GM21367 (cell line): ENCODE results near the gene TUT4.

Source experiments
- ATAC-seq: cut with Tn5 transposase; IDR thresholded peaks from one replicate; pipeline ENCODE4 v1.9.1; 2021; ENCODE audit not compliant: unreplicated experiment

TUT4 gene

GRCh38 chr1:52576074-52576473 lies 23.2 kb upstream of the TUT4 start:
- ATAC-seq, result no peak

GRCh38 chr1:52574594-52574993 lies 21.7 kb upstream of the TUT4 start:
- ATAC-seq, result no peak

GRCh38 chr1:52572387-52572786 lies 19.5 kb upstream of the TUT4 start:
- ATAC-seq, result no peak

- ATAC-seq, result no peak
Observed at GRCh38 chr1:52571783-52572182, 18.9 kb upstream of the TUT4 start.

- ATAC-seq, result no peak
Observed at GRCh38 chr1:52569449-52570210, 16.7 kb upstream of the TUT4 start.

- ATAC-seq, result no peak
Observed at GRCh38 chr1:52567943-52568342, 15.1 kb upstream of the TUT4 start.

- no peak for ATAC-seq
Observed at GRCh38 chr1:52562766-52563165, 9.9 kb upstream of the TUT4 start.

- ATAC-seq, result no peak
Observed at GRCh38 chr1:52559875-52560274, 7.0 kb upstream of the TUT4 start.

GRCh38 chr1:52558941-52559340 lies 6.0 kb upstream of the TUT4 start:
- ATAC-seq, result no peak

- ATAC-seq, result no peak
Observed at GRCh38 chr1:52556641-52557360, 3.9 kb upstream of the TUT4 start.

GRCh38 chr1:52554756-52555155 lies 1.9 kb upstream of the TUT4 start:
- no peak for ATAC-seq

- no peak for ATAC-seq
Observed at GRCh38 chr1:52554267-52554640, 1.4 kb upstream of the TUT4 start.

- peak; percentile 50 for ATAC-seq
Observed at GRCh38 chr1:52553362-52554266, 722 bp upstream of the TUT4 start.

- peak; percentile 15 for ATAC-seq
Observed at GRCh38 chr1:52552236-52552504, 722 bp downstream of the TUT4 start.

- no peak for ATAC-seq
Observed at GRCh38 chr1:52551507-52552235, 1.2 kb downstream of the TUT4 start.

GRCh38 chr1:52550447-52550846 lies 2.4 kb downstream of the TUT4 start:
- ATAC-seq, result no peak

GRCh38 chr1:52549267-52549666 lies 3.6 kb downstream of the TUT4 start:
- no peak for ATAC-seq

- no peak for ATAC-seq
Observed at GRCh38 chr1:52546852-52547251, 6.0 kb downstream of the TUT4 start.

- ATAC-seq, result no peak
Observed at GRCh38 chr1:52544665-52545525, 8.0 kb downstream of the TUT4 start.

GRCh38 chr1:52542085-52542688 lies 10.7 kb downstream of the TUT4 start:
- ATAC-seq, result no peak
